Measurements from ENCODE around the gene FERMT1.

DNA sequence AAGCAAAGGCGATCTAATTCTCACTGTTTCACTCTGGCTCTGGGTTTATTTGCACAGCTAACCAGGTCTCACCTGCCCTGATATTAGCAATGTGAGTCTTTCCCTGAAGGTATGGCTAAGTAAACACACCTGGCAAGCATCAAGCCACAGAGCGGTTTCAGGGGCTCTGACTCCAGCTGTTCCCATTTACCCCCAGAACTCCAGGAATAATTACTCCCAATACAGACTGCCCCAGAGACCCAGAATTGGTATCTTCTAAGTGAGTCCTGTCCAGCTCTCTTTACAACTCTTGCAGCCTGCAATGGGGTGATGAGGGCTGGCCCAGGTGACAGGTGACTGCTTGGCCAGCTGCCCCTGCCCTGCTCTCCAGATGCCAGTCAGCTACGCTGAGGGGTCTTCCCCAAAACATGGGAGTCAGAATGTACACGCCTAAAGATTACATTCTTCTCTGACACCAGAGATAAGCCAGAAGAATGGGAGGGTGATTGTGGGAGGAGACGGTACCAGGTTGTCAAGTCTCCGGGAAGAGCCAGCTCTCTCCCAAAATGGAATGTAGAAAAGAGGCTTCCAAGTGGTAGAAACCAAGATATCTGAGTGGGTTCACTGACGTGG is 64.0 kb downstream of the FERMT1 start:
- TF ChIP-seq POLR2AphosphoS5 (IDR thresholded peaks at IDR 0.05; ENCODE audit: low read depth): no peak
- TF ChIP-seq, protein P1, sequence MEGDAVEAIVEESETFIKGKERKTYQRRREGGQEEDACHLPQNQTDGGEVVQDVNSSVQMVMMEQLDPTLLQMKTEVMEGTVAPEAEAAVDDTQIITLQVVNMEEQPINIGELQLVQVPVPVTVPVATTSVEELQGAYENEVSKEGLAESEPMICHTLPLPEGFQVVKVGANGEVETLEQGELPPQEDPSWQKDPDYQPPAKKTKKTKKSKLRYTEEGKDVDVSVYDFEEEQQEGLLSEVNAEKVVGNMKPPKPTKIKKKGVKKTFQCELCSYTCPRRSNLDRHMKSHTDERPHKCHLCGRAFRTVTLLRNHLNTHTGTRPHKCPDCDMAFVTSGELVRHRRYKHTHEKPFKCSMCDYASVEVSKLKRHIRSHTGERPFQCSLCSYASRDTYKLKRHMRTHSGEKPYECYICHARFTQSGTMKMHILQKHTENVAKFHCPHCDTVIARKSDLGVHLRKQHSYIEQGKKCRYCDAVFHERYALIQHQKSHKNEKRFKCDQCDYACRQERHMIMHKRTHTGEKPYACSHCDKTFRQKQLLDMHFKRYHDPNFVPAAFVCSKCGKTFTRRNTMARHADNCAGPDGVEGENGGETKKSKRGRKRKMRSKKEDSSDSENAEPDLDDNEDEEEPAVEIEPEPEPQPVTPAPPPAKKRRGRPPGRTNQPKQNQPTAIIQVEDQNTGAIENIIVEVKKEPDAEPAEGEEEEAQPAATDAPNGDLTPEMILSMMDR (IDR thresholded peaks at IDR 0.05; ENCODE audit: insufficient read depth, low read length): no peak

Data from HL-60 (cell line).